GM23338 (cell line): ENCODE measurements around the gene SLC2A13. TPM values are rescaled to one million over a fixed set of nuclear protein-coding genes. Genes with fewer than 3 reads are reported as not detected.

ENCODE experiments used
- ATAC-seq: fragments of 200-7000 bp; cut with Tn5 transposase; 3 replicates; pipeline ENCODE4 v1.9.1; 2020
- DNase-seq: peaks from one replicate; pipeline ENCODE4 v3.0.0-alpha.2; 2015; ENCODE audit warnings: low spot score
- H2AFZ ChIP-seq: fragments of 200-600 bp; sonication (generic); 2 replicates; pipeline ENCODE4 v1.8.0; 2016; ENCODE audit warnings: antibody characterized with exemption, mild to moderate bottlenecking, moderate library complexity
- H3F3A ChIP-seq: fragments of 200-600 bp; sonication (generic); replicated peaks from 2 replicates; pipeline ENCODE4 v1.8.0; 2017; ENCODE audit warnings: antibody characterized with exemption, mixed run types, low read depth
- H3K27ac ChIP-seq: fragments of 200-600 bp; sonication (generic); 2 replicates; pipeline ENCODE4 v1.6.1; 2016; ENCODE audit warnings: low read depth
- H3K27me3 ChIP-seq: fragments of 200-600 bp; sonication (generic); 2 replicates; pipeline ENCODE4 v1.8.0; 2016; ENCODE audit warnings: mild to moderate bottlenecking, mixed run types, moderate library complexity; ENCODE audit not compliant: insufficient read depth
- H3K36me3 ChIP-seq: fragments of 200-600 bp; sonication (generic); 2 replicates; pipeline ENCODE4 v1.8.0; 2016; ENCODE audit warnings: mild to moderate bottlenecking; ENCODE audit not compliant: insufficient read depth
- H3K4me1 ChIP-seq: fragments of 200-600 bp; sonication (generic); 2 replicates; pipeline ENCODE4 v1.8.0; 2016; ENCODE audit warnings: mild to moderate bottlenecking, moderate library complexity; ENCODE audit not compliant: insufficient read depth
- H3K4me2 ChIP-seq: fragments of 200-600 bp; sonication (generic); 2 replicates; pipeline ENCODE4 v1.7.1; 2017; ENCODE audit warnings: mixed run types
- H3K4me3 ChIP-seq: fragments of 200-600 bp; sonication (generic); 2 replicates; pipeline ENCODE4 v1.6.1; 2016; ENCODE audit warnings: mixed run types
- H3K79me2 ChIP-seq: fragments of 200-600 bp; sonication (generic); replicated peaks from 2 replicates; pipeline ENCODE4 v1.8.0; 2017; ENCODE audit warnings: mild to moderate bottlenecking; ENCODE audit not compliant: insufficient read depth
- H3K9me2 ChIP-seq: fragments of 200-600 bp; sonication (generic); 2 replicates; pipeline ENCODE4 v1.8.0; 2017; ENCODE audit not compliant: insufficient read depth
- H4K20me1 ChIP-seq: fragments of 200-600 bp; sonication (generic); replicated peaks from 2 replicates; pipeline ENCODE4 v1.8.0; 2017; ENCODE audit warnings: mild to moderate bottlenecking; ENCODE audit not compliant: insufficient read depth
- H3K27ac Mint-ChIP-seq: 2 replicates; pipeline ENCODE4 v1.8.0; 2020; ENCODE audit warnings: inconsistent platforms, mild to moderate bottlenecking, moderate library complexity, mixed read lengths
- H3K27me3 Mint-ChIP-seq: 3 replicates; pipeline ENCODE4 v1.8.0; 2022; ENCODE audit warnings: low read depth, mild to moderate bottlenecking, moderate library complexity, mixed read lengths, inconsistent platforms; ENCODE audit not compliant: insufficient read depth, poor library complexity
- H3K36me3 Mint-ChIP-seq: 3 replicates; pipeline ENCODE4 v1.8.0; 2021; ENCODE audit warnings: low read depth, mild to moderate bottlenecking, inconsistent platforms, moderate library complexity, mixed read lengths
- H3K4me1 Mint-ChIP-seq: 3 replicates; pipeline ENCODE4 v1.8.0; 2020; ENCODE audit warnings: mild to moderate bottlenecking, inconsistent platforms, mixed read lengths
- H3K4me3 Mint-ChIP-seq: 3 replicates; pipeline ENCODE4 v1.8.0; 2021; ENCODE audit warnings: moderate library complexity, mild to moderate bottlenecking, inconsistent platforms, mixed read lengths
- H3K9me3 Mint-ChIP-seq: 3 replicates; pipeline ENCODE4 v1.8.0; 2020; ENCODE audit warnings: moderate library complexity, mild to moderate bottlenecking, inconsistent platforms, mixed read lengths
- CREB1 ChIP-seq: fragments of 250-450 bp; sonication (Bioruptor Pico); IDR thresholded peaks from 2 replicates; pipeline ENCODE4 v1.5.0; 2020; ENCODE audit warnings: low read depth, mild to moderate bottlenecking, moderate library complexity
- CTCF ChIP-seq, 2 experiments: fragments of 200-600 bp in 1 of 2; sonication (generic) in 1 of 2; conservative IDR thresholded peaks; 2 replicates each; pipeline versions ENCODE4 v1.5.1 to v1.6.1; 2016 to 2017; ENCODE audit warnings: antibody characterized with exemption in 2 of 2, low read depth in 2 of 2, mild to moderate bottlenecking in 2 of 2, moderate library complexity in 1 of 2
- ETS1 ChIP-seq: IDR thresholded peaks from 2 replicates; pipeline ENCODE4 v1.6.1; 2016; ENCODE audit warnings: antibody characterized with exemption
- EZH2 ChIP-seq: fragments of 200-600 bp; sonication (generic); IDR thresholded peaks from one replicate; pipeline ENCODE4 v1.8.0; 2017; ENCODE audit warnings: antibody characterized with exemption, mild to moderate bottlenecking, low read depth; ENCODE audit not compliant: unreplicated experiment
- JUNB ChIP-seq: IDR thresholded peaks from one replicate; pipeline ENCODE4 v1.6.1; 2016; ENCODE audit warnings: antibody characterized with exemption; ENCODE audit not compliant: unreplicated experiment
- NANOG ChIP-seq: IDR thresholded peaks from 2 replicates; pipeline ENCODE4 v1.6.1; 2016; ENCODE audit warnings: antibody characterized with exemption, borderline replicate concordance
- POLR2AphosphoS5 ChIP-seq: IDR thresholded peaks from 2 replicates; pipeline ENCODE4 v1.6.1; 2016; ENCODE audit warnings: antibody characterized with exemption, low read depth
- REST ChIP-seq: IDR thresholded peaks from one replicate; pipeline ENCODE4 v1.6.1; 2018; ENCODE audit warnings: antibody characterized with exemption; ENCODE audit not compliant: unreplicated experiment
- ZNF114 ChIP-seq: fragments of 250-450 bp; sonication (Bioruptor Pico); IDR thresholded peaks from 2 replicates; pipeline ENCODE4 v1.5.0; 2020; ENCODE audit warnings: mild to moderate bottlenecking, moderate library complexity
- ZNF462 ChIP-seq: fragments of 250-450 bp; sonication (Bioruptor Pico); IDR thresholded peaks from 2 replicates; pipeline ENCODE4 v1.5.0; 2020; ENCODE audit warnings: mild to moderate bottlenecking, moderate library complexity
- polyA plus RNA-seq: library from polyadenylated mRNA; unstranded; fragments of >200 nt; fragmentation: Nextera tagmentation; extraction: Ambion mirVana; gene quantifications from 2 replicates; pipeline ENCODE4 v1.2.1, GENCODE V29; 2016
- total RNA-seq: library from RNA; depleted of rRNA; stranded (reverse); fragments of >200 nt; shearing (Covaris generic); gene quantifications from 2 replicates; pipeline ENCODE4 v1.2.3, GENCODE V29; 2014

Gene SLC2A13
- total and polyA plus RNA-seq, 2 experiments from 2014 or later: 6.8 to 22.7 TPM

GRCh38 chr12:39886106-39886505, 219.8 kb downstream of the SLC2A13 start (continued):
- no peak for TF ChIP-seq CTCF (conservative IDR thresholded peaks at IDR 0.05; ENCODE audit: low read depth in 2 of 2)
- no peak for TF ChIP-seq JUNB
- no peak for TF ChIP-seq NANOG
- TF ChIP-seq ZNF462 (CRISPR knock-in tag): no peak

GRCh38 chr12:39884616-39885125, 221.2 kb downstream of the SLC2A13 start:
- H3K4me1 Mint-ChIP-seq: peaks cover 20% of the 10 kb centered on the region
- H3K27me3 ChIP-seq: no peaks in the 10 kb centered on the region
- no peak overlapping the region for H3K27ac ChIP-seq
- peaks cover 12% of the 10 kb centered on the region for H3K36me3 Mint-ChIP-seq
- no peak overlapping the region for H3K4me3 Mint-ChIP-seq
- no peak for DNase-seq
- H3K79me2 ChIP-seq: no peaks in the 10 kb centered on the region
- peaks cover 9% of the 10 kb centered on the region for H3K9me3 Mint-ChIP-seq
- H4K20me1 ChIP-seq: no peaks in the 10 kb centered on the region
- no peaks in the 10 kb centered on the region for H3K27me3 Mint-ChIP-seq
- no peak for ATAC-seq
- 0 out of 2 replicates have a peak, but pooled peaks cover under 1% of the 10 kb centered on the region for H3K36me3 ChIP-seq
- peaks cover 22% of the 10 kb centered on the region for H3K4me1 ChIP-seq
- no peak overlapping the region for H3K4me2 ChIP-seq
- H2AFZ ChIP-seq: no peak overlapping the region
- no peak overlapping the region for H3K4me3 ChIP-seq
- H3K9me2 ChIP-seq: peaks cover 9% of the 10 kb centered on the region; the same call in 1 of the 2 replicates
- H3F3A ChIP-seq: no peaks in the 10 kb centered on the region
- H3K27ac Mint-ChIP-seq: no peak overlapping the region
- TF ChIP-seq EZH2: no peak
- TF ChIP-seq ZNF114 (CRISPR knock-in tag): no peak
- TF ChIP-seq REST: no peak
- no peak for TF ChIP-seq POLR2AphosphoS5
- no peak for TF ChIP-seq CREB1
- no peak for TF ChIP-seq ETS1
- TF ChIP-seq CTCF (conservative IDR thresholded peaks at IDR 0.05; ENCODE audit: low read depth in 2 of 2): no peak
